Measurements from ENCODE around the gene SCAI.

GRCh38 chr9:125043631-125044030, 99.7 kb downstream of the SCAI start:
- no peak for TF ChIP-seq CTCF (conservative IDR thresholded peaks at IDR 0.05 in 1 of 2, IDR thresholded peaks at IDR 0.05 in 1 of 2; ENCODE audit: low read depth in 1 of 2, low read length in 2 of 2)
- no peak for TF ChIP-seq EZH2 (IDR thresholded peaks at IDR 0.05; ENCODE audit: low read length, missing control alignments)
